Measurements from ENCODE around the gene BAMBI. TPM values are rescaled to one million over a fixed set of nuclear protein-coding genes. Genes with fewer than 3 reads are reported as not detected.

BAMBI gene
- total RNA-seq, 1 donor from 2014 or later, result 5.8 TPM

DNA sequence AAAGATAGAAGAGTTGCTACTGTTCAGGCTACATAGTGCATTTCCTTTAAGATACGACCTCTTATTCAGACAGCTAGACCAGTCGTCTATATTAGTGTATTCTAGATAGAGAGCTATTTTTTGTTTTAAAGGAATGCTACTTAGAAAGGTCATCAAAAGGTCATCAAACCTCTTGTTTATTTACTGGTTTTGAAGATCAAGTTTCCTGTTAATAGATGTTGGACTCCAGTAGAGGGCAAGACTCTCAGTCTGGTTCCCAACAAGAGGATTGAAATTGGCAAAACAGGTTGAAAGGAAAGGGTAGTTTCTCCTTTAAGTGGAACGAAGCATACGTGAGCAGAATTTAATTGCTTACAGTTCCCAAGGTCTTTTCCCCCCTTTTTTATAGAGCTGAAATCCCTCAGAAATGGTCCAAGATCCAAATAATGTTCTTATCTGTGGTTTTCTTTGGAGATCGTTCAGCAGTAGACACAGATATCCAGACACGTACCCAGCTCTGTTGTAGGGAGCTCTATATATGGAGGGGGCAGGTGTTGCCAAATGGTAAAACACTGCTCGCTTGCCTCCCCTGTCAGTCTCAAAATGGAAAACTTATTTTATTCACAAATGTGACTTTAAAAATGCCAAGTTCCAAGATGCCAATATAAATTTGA is 37.2 kb downstream of the BAMBI start:
- Mint-ChIP-seq H3K36me3 (ENCODE audit: unreplicated experiment) (no peaks in the 10 kb centered on the region), H3K4me3 (ENCODE audit: unreplicated experiment) (no peak overlapping the region), H3K27ac (ENCODE audit: unreplicated experiment) (no peak overlapping the region), H3K4me1 (ENCODE audit: low read depth, unreplicated experiment) (no peaks in the 10 kb centered on the region), H3K27me3 (ENCODE audit: unreplicated experiment) (no peaks in the 10 kb centered on the region), H3K9me3 (ENCODE audit: unreplicated experiment) (no peaks in the 10 kb centered on the region)
- DNase-seq, result no peak
- TF ChIP-seq, protein P1, sequence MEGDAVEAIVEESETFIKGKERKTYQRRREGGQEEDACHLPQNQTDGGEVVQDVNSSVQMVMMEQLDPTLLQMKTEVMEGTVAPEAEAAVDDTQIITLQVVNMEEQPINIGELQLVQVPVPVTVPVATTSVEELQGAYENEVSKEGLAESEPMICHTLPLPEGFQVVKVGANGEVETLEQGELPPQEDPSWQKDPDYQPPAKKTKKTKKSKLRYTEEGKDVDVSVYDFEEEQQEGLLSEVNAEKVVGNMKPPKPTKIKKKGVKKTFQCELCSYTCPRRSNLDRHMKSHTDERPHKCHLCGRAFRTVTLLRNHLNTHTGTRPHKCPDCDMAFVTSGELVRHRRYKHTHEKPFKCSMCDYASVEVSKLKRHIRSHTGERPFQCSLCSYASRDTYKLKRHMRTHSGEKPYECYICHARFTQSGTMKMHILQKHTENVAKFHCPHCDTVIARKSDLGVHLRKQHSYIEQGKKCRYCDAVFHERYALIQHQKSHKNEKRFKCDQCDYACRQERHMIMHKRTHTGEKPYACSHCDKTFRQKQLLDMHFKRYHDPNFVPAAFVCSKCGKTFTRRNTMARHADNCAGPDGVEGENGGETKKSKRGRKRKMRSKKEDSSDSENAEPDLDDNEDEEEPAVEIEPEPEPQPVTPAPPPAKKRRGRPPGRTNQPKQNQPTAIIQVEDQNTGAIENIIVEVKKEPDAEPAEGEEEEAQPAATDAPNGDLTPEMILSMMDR (IDR thresholded peaks at IDR 0.05; ENCODE audit: partially characterized antibody, unreplicated experiment), result no peak

DNA sequence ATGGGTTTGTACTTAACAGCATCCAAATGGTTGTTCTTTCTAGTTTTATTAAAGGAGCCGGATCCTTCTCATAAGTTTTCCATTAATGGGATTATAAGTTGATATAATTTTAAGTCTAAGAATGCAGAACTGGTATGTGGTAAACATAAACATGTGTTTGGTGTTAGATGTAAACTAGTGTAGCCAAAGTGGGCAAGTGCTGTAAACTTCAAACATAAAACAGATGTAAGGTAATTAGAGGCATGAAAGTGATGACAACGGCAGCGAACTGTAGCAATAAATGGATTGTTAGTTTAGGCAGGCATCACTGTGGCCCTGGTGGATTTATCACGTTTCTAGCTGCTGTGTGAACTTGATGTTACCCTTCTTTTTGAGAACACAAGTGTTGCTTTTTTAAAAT is 37.9 kb downstream of the BAMBI start:
- TF ChIP-seq, protein P1 (IDR thresholded peaks at IDR 0.05; ENCODE audit: partially characterized antibody, unreplicated experiment), result no peak
- no peaks in the 10 kb centered on the region for H3K36me3 Mint-ChIP-seq (ENCODE audit: unreplicated experiment)
- no peak overlapping the region for H3K27ac Mint-ChIP-seq (ENCODE audit: unreplicated experiment)
- H3K4me1 Mint-ChIP-seq (ENCODE audit: low read depth, unreplicated experiment), result no peaks in the 10 kb centered on the region
- DNase-seq, result no peak
- H3K4me3 Mint-ChIP-seq (ENCODE audit: unreplicated experiment), result no peak overlapping the region
- no peaks in the 10 kb centered on the region for H3K27me3 Mint-ChIP-seq (ENCODE audit: unreplicated experiment)
- no peaks in the 10 kb centered on the region for H3K9me3 Mint-ChIP-seq (ENCODE audit: unreplicated experiment)

DNA sequence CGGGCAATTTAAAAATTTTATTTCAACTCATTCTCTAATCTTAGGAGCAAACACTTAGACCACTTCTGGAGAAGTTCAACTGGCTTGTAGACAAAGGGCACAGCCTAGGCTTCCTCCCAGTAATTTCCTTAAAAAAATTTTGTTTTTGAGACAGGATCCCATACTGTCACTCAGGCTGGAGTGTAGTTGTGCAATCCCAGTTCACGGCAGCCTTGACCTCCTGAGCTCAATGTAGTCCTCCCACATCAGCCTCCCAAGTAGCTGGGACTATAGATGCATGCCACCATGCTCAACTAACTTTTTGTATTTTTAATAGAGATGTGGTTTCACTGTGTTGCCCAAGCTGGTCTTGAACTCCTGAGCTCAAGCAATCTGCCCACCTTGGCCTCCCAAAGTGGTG is 38.4 kb downstream of the BAMBI start:
- DNase-seq, result no peak
- H3K9me3 Mint-ChIP-seq (ENCODE audit: unreplicated experiment), result no peaks in the 10 kb centered on the region
- no peak overlapping the region for H3K27ac Mint-ChIP-seq (ENCODE audit: unreplicated experiment)
- no peaks in the 10 kb centered on the region for H3K27me3 Mint-ChIP-seq (ENCODE audit: unreplicated experiment)
- no peak overlapping the region for H3K4me3 Mint-ChIP-seq (ENCODE audit: unreplicated experiment)
- H3K36me3 Mint-ChIP-seq (ENCODE audit: unreplicated experiment), result no peaks in the 10 kb centered on the region
- H3K4me1 Mint-ChIP-seq (ENCODE audit: low read depth, unreplicated experiment), result no peaks in the 10 kb centered on the region
- TF ChIP-seq, protein P1 (IDR thresholded peaks at IDR 0.05; ENCODE audit: partially characterized antibody, unreplicated experiment), result no peak

- H3K36me3 Mint-ChIP-seq (ENCODE audit: unreplicated experiment), result no peaks in the 10 kb centered on the region
- H3K27ac Mint-ChIP-seq (ENCODE audit: unreplicated experiment), result no peak overlapping the region
- no peak for DNase-seq
- no peaks in the 10 kb centered on the region for H3K9me3 Mint-ChIP-seq (ENCODE audit: unreplicated experiment)
- H3K4me3 Mint-ChIP-seq (ENCODE audit: unreplicated experiment), result no peak overlapping the region
- H3K27me3 Mint-ChIP-seq (ENCODE audit: unreplicated experiment), result no peaks in the 10 kb centered on the region
- TF ChIP-seq, protein P1 (IDR thresholded peaks at IDR 0.05; ENCODE audit: partially characterized antibody, unreplicated experiment), result no peak
- peaks cover 3% of the 10 kb centered on the region for H3K4me1 Mint-ChIP-seq (ENCODE audit: low read depth, unreplicated experiment)
Observed at GRCh38 chr10:28716748-28717147, 39.4 kb downstream of the BAMBI start.

GRCh38 chr10:28717656-28718201 is 40.4 kb downstream of the BAMBI start:
- TF ChIP-seq, protein P1 (IDR thresholded peaks at IDR 0.05; ENCODE audit: partially characterized antibody, unreplicated experiment), result no peak
- Mint-ChIP-seq H3K27me3 (ENCODE audit: unreplicated experiment) (peaks cover 3% of the 10 kb centered on the region), H3K27ac (ENCODE audit: unreplicated experiment) (no peak overlapping the region), H3K4me1 (ENCODE audit: low read depth, unreplicated experiment) (peaks cover 3% of the 10 kb centered on the region), H3K36me3 (ENCODE audit: unreplicated experiment) (no peaks in the 10 kb centered on the region), H3K9me3 (ENCODE audit: unreplicated experiment) (no peaks in the 10 kb centered on the region), H3K4me3 (ENCODE audit: unreplicated experiment) (no peak overlapping the region)
- DNase-seq, result no peak

Data from glutamatergic neuron (in vitro differentiated cells).